HepG2 (cell line): ENCODE data around the gene IGF2BP3. TPM values are rescaled to one million over a fixed set of nuclear protein-coding genes. Genes with fewer than 3 reads are reported as not detected.

ENCODE experiments used
- CEBPZ ChIP-seq: IDR thresholded peaks from 2 replicates; pipeline ENCODE4 v1.6.1; 2012; ENCODE audit warnings: low read length, improper control_type of control experiment
- GABPB1 ChIP-seq: IDR thresholded peaks from 2 replicates; pipeline ENCODE4 v1.6.1; 2016; ENCODE audit warnings: mild to moderate bottlenecking, missing genetic modification reagents, moderate library complexity, missing compliant biosample characterization
- HES4 ChIP-seq: sonication (generic); formaldehyde crosslinking; IDR thresholded peaks from 2 replicates; pipeline ENCODE4 v1.9.0; 2021; ENCODE audit warnings: mild to moderate bottlenecking, missing genetic modification reagents, borderline replicate concordance
- HNF4G ChIP-seq, 2 experiments: sonication (generic) in 1 of 2; formaldehyde crosslinking in 1 of 2; IDR thresholded peaks; 2 replicates each; pipeline versions ENCODE4 v1.4.0 to v1.6.1; 2011 to 2020; ENCODE audit warnings: borderline replicate concordance in 2 of 2, low read depth in 2 of 2, mild to moderate bottlenecking in 2 of 2, low read length in 1 of 2, missing genetic modification reagents in 1 of 2, moderate library complexity in 1 of 2
- PHF8 ChIP-seq: sonication (generic); formaldehyde crosslinking; IDR thresholded peaks from 2 replicates; pipeline ENCODE4 v1.5.0; 2020; ENCODE audit warnings: missing genetic modification reagents
- PITX1 ChIP-seq: sonication (generic); formaldehyde crosslinking; IDR thresholded peaks from 2 replicates; pipeline ENCODE4 v1.5.1; 2020; ENCODE audit warnings: mild to moderate bottlenecking, missing genetic modification reagents
- POGZ ChIP-seq: sonication (generic); formaldehyde crosslinking; IDR thresholded peaks from 2 replicates; pipeline ENCODE4 v1.4.0; 2020; ENCODE audit warnings: mild to moderate bottlenecking, missing genetic modification reagents
- ZBTB49 ChIP-seq: sonication (generic); formaldehyde crosslinking; IDR thresholded peaks from 2 replicates; pipeline ENCODE4 v1.4.0; 2020; ENCODE audit warnings: missing genetic modification reagents, borderline replicate concordance
- ZNF441 ChIP-seq: sonication (generic); formaldehyde crosslinking; IDR thresholded peaks from 2 replicates; pipeline ENCODE4 v1.7.0; 2021; ENCODE audit warnings: missing genetic modification reagents, borderline replicate concordance
- ZNF746 ChIP-seq: sonication (generic); formaldehyde crosslinking; IDR thresholded peaks from 2 replicates; pipeline ENCODE4 v1.8.0; 2022; ENCODE audit warnings: mild to moderate bottlenecking, missing genetic modification reagents
- polyA plus RNA-seq, 8 experiments: library from polyadenylated mRNA; depleted of rRNA in 3 of 8; stranded (reverse) in 7 of 8; unstranded in 1 of 8; fragments of >200 nt; fragmentation: Illumina TruSeq in 4 of 8; extraction: Trizol in 4 of 8; gene quantifications; 2 replicates each; pipeline versions ENCODE4 v1.2.1 to v1.2.3, GENCODE V29; 2011 to 2016; ENCODE audit warnings: low read depth in 4 of 8, missing spikeins in 1 of 8, mixed read lengths in 1 of 8; ENCODE audit not compliant: insufficient read depth in 1 of 8
- total RNA-seq, 5 experiments: library from RNA; depleted of rRNA; stranded (reverse); fragments of >200 nt; fragmentation: Illumina TruSeq; extraction: Trizol; gene quantifications; 2 replicates each; pipeline ENCODE4 v1.2.3, GENCODE V29; 2016; ENCODE audit warnings: low read depth in 1 of 5
- TF ChIP-seq, protein P1 (sequence below): sonication (generic); formaldehyde crosslinking; IDR thresholded peaks from 2 replicates; pipeline ENCODE4 v1.8.0; 2022; ENCODE audit warnings: mild to moderate bottlenecking, missing genetic modification reagents, moderate library complexity
- TF ChIP-seq, protein P2 (sequence below): sonication (generic); formaldehyde crosslinking; IDR thresholded peaks from 2 replicates; pipeline ENCODE4 v1.5.0; 2020; ENCODE audit warnings: mild to moderate bottlenecking, missing genetic modification reagents, moderate library complexity
- TF ChIP-seq, protein P3 (sequence below): sonication (generic); formaldehyde crosslinking; IDR thresholded peaks from 2 replicates; pipeline ENCODE4 v1.5.0; 2020; ENCODE audit warnings: missing genetic modification reagents, mild to moderate bottlenecking, borderline replicate concordance
- TF ChIP-seq, protein P4 (sequence below): sonication (generic); formaldehyde crosslinking; IDR thresholded peaks from 2 replicates; pipeline ENCODE4 v1.5.1; 2020; ENCODE audit warnings: missing genetic modification reagents, mild to moderate bottlenecking, borderline replicate concordance

IGF2BP3 gene
- total and polyA plus RNA-seq, 2 of the 13 experiments (the other 11 are each of a cell fraction or from before 2014, with no cell fraction given), result 37.7 to 39.5 TPM

DNA sequence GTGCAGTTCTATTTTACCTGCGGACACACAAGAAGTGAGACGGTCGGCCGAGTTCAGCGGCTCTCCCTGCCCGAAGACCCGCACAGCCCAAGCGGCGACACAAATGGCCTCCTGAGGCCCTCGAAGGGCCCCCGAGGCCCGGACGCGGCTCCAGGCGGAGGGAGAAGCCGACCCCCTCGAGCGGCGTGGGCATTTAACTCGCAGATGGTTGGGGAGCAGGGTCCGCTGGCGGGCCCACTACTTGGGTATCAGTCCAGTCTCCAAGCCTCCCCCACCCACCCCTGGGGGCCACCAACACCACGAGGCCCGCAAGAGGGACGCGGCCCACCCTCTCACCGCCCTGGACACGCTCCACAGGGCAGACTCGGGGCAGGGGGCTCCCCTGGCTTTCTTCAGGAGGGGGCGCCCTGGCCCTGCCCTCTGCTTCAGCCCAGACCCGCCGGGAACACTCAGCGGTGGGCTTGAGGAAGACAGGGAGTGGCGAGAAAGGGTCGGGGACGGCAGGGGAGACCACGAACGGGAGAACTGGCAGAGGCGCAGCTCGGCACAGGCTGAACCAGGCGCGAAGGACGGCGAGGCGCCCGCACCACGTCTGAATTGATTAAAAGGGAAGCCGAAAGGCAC, 1.7 kb downstream of the IGF2BP3 start (continued):
- TF ChIP-seq ZNF746 (CRISPR knock-in tag), result 0 out of 2 replicates have a peak, but pooled peaks have one; percentile 26
- TF ChIP-seq, protein P1, sequence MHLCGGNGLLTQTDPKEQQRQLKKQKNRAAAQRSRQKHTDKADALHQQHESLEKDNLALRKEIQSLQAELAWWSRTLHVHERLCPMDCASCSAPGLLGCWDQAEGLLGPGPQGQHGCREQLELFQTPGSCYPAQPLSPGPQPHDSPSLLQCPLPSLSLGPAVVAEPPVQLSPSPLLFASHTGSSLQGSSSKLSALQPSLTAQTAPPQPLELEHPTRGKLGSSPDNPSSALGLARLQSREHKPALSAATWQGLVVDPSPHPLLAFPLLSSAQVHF (CRISPR knock-in tag), result 0 out of 2 replicates have a peak, but pooled peaks have one; percentile 4
- TF ChIP-seq CEBPZ, result no peak
- peak; percentile 17; the same call in 1 of the 2 replicates for TF ChIP-seq GABPB1 (CRISPR knock-in tag)
- TF ChIP-seq, protein P2, sequence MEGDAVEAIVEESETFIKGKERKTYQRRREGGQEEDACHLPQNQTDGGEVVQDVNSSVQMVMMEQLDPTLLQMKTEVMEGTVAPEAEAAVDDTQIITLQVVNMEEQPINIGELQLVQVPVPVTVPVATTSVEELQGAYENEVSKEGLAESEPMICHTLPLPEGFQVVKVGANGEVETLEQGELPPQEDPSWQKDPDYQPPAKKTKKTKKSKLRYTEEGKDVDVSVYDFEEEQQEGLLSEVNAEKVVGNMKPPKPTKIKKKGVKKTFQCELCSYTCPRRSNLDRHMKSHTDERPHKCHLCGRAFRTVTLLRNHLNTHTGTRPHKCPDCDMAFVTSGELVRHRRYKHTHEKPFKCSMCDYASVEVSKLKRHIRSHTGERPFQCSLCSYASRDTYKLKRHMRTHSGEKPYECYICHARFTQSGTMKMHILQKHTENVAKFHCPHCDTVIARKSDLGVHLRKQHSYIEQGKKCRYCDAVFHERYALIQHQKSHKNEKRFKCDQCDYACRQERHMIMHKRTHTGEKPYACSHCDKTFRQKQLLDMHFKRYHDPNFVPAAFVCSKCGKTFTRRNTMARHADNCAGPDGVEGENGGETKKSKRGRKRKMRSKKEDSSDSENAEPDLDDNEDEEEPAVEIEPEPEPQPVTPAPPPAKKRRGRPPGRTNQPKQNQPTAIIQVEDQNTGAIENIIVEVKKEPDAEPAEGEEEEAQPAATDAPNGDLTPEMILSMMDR, result peak; percentile 51
- no peak for TF ChIP-seq ZBTB49 (CRISPR knock-in tag)
- TF ChIP-seq, protein P3, sequence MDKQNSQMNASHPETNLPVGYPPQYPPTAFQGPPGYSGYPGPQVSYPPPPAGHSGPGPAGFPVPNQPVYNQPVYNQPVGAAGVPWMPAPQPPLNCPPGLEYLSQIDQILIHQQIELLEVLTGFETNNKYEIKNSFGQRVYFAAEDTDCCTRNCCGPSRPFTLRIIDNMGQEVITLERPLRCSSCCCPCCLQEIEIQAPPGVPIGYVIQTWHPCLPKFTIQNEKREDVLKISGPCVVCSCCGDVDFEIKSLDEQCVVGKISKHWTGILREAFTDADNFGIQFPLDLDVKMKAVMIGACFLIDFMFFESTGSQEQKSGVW, result 0 out of 2 replicates have a peak, but pooled peaks have one; percentile 8
- no peak for TF ChIP-seq HNF4G (IDR thresholded peaks at IDR 0.05; ENCODE audit: borderline replicate concordance, low read depth, low read length)
- TF ChIP-seq HNF4G (CRISPR knock-in tag; IDR thresholded peaks at IDR 0.05; ENCODE audit: borderline replicate concordance, low read depth), result no peak
- peak; percentile 22; the same call in 1 of the 2 replicates for TF ChIP-seq HES4
- 0 out of 2 replicates have a peak, but pooled peaks have one; percentile 26 for TF ChIP-seq ZNF441 (CRISPR knock-in tag)
- TF ChIP-seq PITX1 (CRISPR knock-in tag), result peak; percentile 9; the same call in 1 of the 2 replicates
- peak; percentile 5; the same call in 1 of the 2 replicates for TF ChIP-seq POGZ
- peak; percentile 58 for TF ChIP-seq PHF8 (CRISPR knock-in tag)
- TF ChIP-seq, protein P4, sequence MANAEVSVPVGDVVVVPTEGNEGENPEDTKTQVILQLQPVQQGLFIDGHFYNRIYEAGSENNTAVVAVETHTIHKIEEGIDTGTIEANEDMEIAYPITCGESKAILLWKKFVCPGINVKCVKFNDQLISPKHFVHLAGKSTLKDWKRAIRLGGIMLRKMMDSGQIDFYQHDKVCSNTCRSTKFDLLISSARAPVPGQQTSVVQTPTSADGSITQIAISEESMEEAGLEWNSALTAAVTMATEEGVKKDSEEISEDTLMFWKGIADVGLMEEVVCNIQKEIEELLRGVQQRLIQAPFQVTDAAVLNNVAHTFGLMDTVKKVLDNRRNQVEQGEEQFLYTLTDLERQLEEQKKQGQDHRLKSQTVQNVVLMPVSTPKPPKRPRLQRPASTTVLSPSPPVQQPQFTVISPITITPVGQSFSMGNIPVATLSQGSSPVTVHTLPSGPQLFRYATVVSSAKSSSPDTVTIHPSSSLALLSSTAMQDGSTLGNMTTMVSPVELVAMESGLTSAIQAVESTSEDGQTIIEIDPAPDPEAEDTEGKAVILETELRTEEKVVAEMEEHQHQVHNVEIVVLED (CRISPR knock-in tag), result 0 out of 2 replicates have a peak, but pooled peaks have one; percentile 19
